ENCODE measurements around the gene CALCOCO2. TPM values are rescaled to one million over a fixed set of nuclear protein-coding genes. Genes with fewer than 3 reads are reported as not detected.
A peak's percentile ranks its signal among the peaks of the same experiment; 100 is the strongest.

The CALCOCO2 gene
- total and polyA plus RNA-seq, 5 donors from 2014 or later: 179 to 240 (median 215) TPM

- no peaks in the 10 kb centered on the region for H3K27me3 Mint-ChIP-seq
- H3K4me3 Mint-ChIP-seq: no peak overlapping the region
- Histone ChIP-seq H3K27me3 (ENCODE audit: control insufficient read depth, insufficient read depth, low read length) (no peaks in the 10 kb centered on the region), H3K4me3 (ENCODE audit: low read depth, low read length) (no peak overlapping the region), H3K4me1 (ENCODE audit: control insufficient read depth, insufficient read depth, low read length, poor library complexity, severe bottlenecking) (peaks cover 15% of the 10 kb centered on the region), H3K27ac (ENCODE audit: insufficient read depth, low read length, poor library complexity, severe bottlenecking) (no peak overlapping the region), H3K36me3 (ENCODE audit: control insufficient read depth, insufficient read depth, low read length) (peaks cover 3% of the 10 kb centered on the region), H3K9me3 (ENCODE audit: control insufficient read depth in 2 of 2, low read length in 2 of 2) (no peaks in the 10 kb centered on the region)
- ATAC-seq (ENCODE audit: low read depth in 2 of 2) (no peak), DNase-seq (no peak)
- H3K27ac Mint-ChIP-seq: no peak overlapping the region
- peaks cover 0 to 2% (median 0%) of the 10 kb centered on the region in 7 donors for H3K9me3 Mint-ChIP-seq
- H3K4me1 Mint-ChIP-seq: peaks cover 4 to 36% (median 16%) of the 10 kb centered on the region in 4 donors
- no peaks in the 10 kb centered on the region for H3K36me3 Mint-ChIP-seq
These were observed 59.3 kb downstream of the CALCOCO2 start for GRCh38 chr17:48890086-48890485.

GRCh38 chr17:48892940-48893645 is 62.3 kb downstream of the CALCOCO2 start:
- Histone ChIP-seq H3K9me3 (ENCODE audit: control insufficient read depth in 2 of 2, low read length in 2 of 2) (no peaks in the 10 kb centered on the region), H3K4me3 (ENCODE audit: low read depth, low read length) (peak overlapping the region; percentile 78), H3K27ac (ENCODE audit: insufficient read depth, low read length, poor library complexity, severe bottlenecking) (peak overlapping the region; percentile 90), H3K36me3 (ENCODE audit: control insufficient read depth, insufficient read depth, low read length) (peaks cover 18% of the 10 kb centered on the region), H3K27me3 (ENCODE audit: control insufficient read depth, insufficient read depth, low read length) (no peaks in the 10 kb centered on the region), H3K4me1 (ENCODE audit: control insufficient read depth, insufficient read depth, low read length, poor library complexity, severe bottlenecking) (peaks cover 15% of the 10 kb centered on the region)
- Mint-ChIP-seq H3K4me1 (peaks cover 4 to 41% (median 16%) of the 10 kb centered on the region in 4 donors), H3K27ac (peak overlapping the region; percentile 87 to 100 (median 97)), H3K27me3 (no peaks in the 10 kb centered on the region), H3K36me3 (peaks cover 16% of the 10 kb centered on the region), H3K9me3 (peaks cover 0 to 2% (median 0%) of the 10 kb centered on the region in 7 donors), H3K4me3 (peak overlapping the region; percentile 87 to 94 (median 91))
- DNase-seq (peak in 1 of 3 donors; percentile 22), ATAC-seq (ENCODE audit: low read depth in 2 of 2) (no peak)

DNA sequence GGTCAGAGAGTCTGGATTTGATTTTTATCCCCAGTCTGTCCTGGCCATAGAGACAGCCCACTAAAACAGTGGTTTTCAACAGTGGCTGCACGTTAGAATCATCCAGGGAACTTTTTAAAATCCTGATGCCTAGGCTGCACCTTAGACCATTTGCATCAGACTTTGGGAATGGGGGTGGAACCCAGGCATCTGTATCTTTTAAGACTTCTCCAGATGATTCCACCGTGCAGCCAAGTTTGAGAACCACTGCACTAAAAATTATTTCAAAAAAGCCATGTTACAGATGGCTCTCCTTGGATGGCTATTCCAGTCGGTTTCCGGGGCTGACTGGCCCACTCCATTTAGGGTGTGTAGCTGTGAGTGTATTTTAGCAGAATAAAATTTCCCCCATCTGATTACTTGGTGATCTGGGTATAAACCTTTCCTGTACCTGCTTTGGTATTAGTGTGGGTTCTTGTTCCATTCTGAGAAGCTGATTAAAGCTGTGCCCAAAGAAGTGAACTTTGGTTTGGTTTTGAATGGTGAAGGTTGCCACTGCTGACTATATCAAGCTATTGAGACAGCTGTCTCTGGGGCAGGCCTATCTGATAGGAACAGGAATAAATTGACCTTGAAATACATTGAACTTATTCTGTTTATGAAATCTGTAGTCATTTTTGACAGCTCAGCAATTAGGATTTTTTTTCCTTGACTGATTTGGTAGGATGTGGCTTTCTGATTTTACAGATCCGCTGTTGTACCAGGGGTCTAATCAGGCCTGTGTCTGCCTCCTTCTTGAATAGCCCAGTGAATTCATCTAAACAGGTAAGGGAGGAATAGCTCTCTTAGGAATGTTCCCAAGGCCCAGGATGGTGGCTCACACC is 63.0 kb downstream of the CALCOCO2 start:
- ATAC-seq (ENCODE audit: low read depth in 2 of 2) (no peak), DNase-seq (no peak)
- no peaks in the 10 kb centered on the region for H3K27me3 Mint-ChIP-seq
- Histone ChIP-seq H3K27ac (ENCODE audit: insufficient read depth, low read length, poor library complexity, severe bottlenecking) (peak overlapping the region; percentile 90), H3K4me1 (ENCODE audit: control insufficient read depth, insufficient read depth, low read length, poor library complexity, severe bottlenecking) (peaks cover 15% of the 10 kb centered on the region), H3K4me3 (ENCODE audit: low read depth, low read length) (peak overlapping the region; percentile 78), H3K27me3 (ENCODE audit: control insufficient read depth, insufficient read depth, low read length) (no peaks in the 10 kb centered on the region), H3K9me3 (ENCODE audit: control insufficient read depth in 2 of 2, low read length in 2 of 2) (no peaks in the 10 kb centered on the region), H3K36me3 (ENCODE audit: control insufficient read depth, insufficient read depth, low read length) (peaks cover 18% of the 10 kb centered on the region)
- peaks cover 4 to 41% (median 16%) of the 10 kb centered on the region in 4 donors for H3K4me1 Mint-ChIP-seq
- peaks cover 18% of the 10 kb centered on the region for H3K36me3 Mint-ChIP-seq
- peaks cover 0 to 2% (median 0%) of the 10 kb centered on the region in 7 donors for H3K9me3 Mint-ChIP-seq
- H3K4me3 Mint-ChIP-seq: peak overlapping the region; percentile 87 to 94 (median 91)
- peak overlapping the region; percentile 87 to 100 (median 97) for H3K27ac Mint-ChIP-seq

- H3K9me3 Mint-ChIP-seq: peaks cover 0 to 2% (median 0%) of the 10 kb centered on the region in 7 donors
- H3K27me3 Mint-ChIP-seq: no peaks in the 10 kb centered on the region
These were observed 64.1 kb downstream of the CALCOCO2 start for GRCh38 chr17:48894886-48895285.

GRCh38 chr17:48901241-48901640 is 70.4 kb downstream of the CALCOCO2 start:
- Mint-ChIP-seq H3K4me3 (no peak overlapping the region), H3K27ac (no peak overlapping the region), H3K27me3 (no peaks in the 10 kb centered on the region), H3K36me3 (peaks cover 11% of the 10 kb centered on the region), H3K4me1 (no peaks in the 10 kb centered on the region), H3K9me3 (no peaks in the 10 kb centered on the region)
- Histone ChIP-seq H3K36me3 (ENCODE audit: control insufficient read depth, insufficient read depth, low read length) (peaks cover 8% of the 10 kb centered on the region), H3K27me3 (ENCODE audit: control insufficient read depth, insufficient read depth, low read length) (no peaks in the 10 kb centered on the region), H3K9me3 (ENCODE audit: control insufficient read depth in 2 of 2, low read length in 2 of 2) (no peaks in the 10 kb centered on the region), H3K4me1 (ENCODE audit: control insufficient read depth, insufficient read depth, low read length, poor library complexity, severe bottlenecking) (no peaks in the 10 kb centered on the region), H3K4me3 (ENCODE audit: low read depth, low read length) (no peak overlapping the region), H3K27ac (ENCODE audit: insufficient read depth, low read length, poor library complexity, severe bottlenecking) (no peak overlapping the region)
- DNase-seq: no peak
- ATAC-seq (ENCODE audit: low read depth in 2 of 2): no peak

More at GRCh38 chr17:48894886-48895285, 64.1 kb downstream of the CALCOCO2 start:
- H3K4me3 Mint-ChIP-seq: no peak overlapping the region
- H3K4me1 Mint-ChIP-seq: peaks cover 4 to 41% (median 16%) of the 10 kb centered on the region in 4 donors
- no peak overlapping the region for H3K27ac ChIP-seq (ENCODE audit: insufficient read depth, low read length, poor library complexity, severe bottlenecking)
- ATAC-seq (ENCODE audit: low read depth in 2 of 2) (no peak), DNase-seq (no peak)
- no peaks in the 10 kb centered on the region for H3K9me3 ChIP-seq (ENCODE audit: control insufficient read depth in 2 of 2, low read length in 2 of 2)
- peaks cover 15% of the 10 kb centered on the region for H3K4me1 ChIP-seq (ENCODE audit: control insufficient read depth, insufficient read depth, low read length, poor library complexity, severe bottlenecking)
- no peak overlapping the region for H3K4me3 ChIP-seq (ENCODE audit: low read depth, low read length)
- H3K27me3 ChIP-seq (ENCODE audit: control insufficient read depth, insufficient read depth, low read length): no peaks in the 10 kb centered on the region
- no peak overlapping the region for H3K27ac Mint-ChIP-seq
- peaks cover 18% of the 10 kb centered on the region for H3K36me3 ChIP-seq (ENCODE audit: control insufficient read depth, insufficient read depth, low read length)
- H3K36me3 Mint-ChIP-seq: peaks cover 18% of the 10 kb centered on the region

GRCh38 chr17:48903401-48903800 is 72.6 kb downstream of the CALCOCO2 start:
- no peak overlapping the region for H3K4me3 ChIP-seq (ENCODE audit: low read depth, low read length)
- Mint-ChIP-seq H3K27ac (no peak overlapping the region), H3K4me1 (peaks cover 0 to 13% (median 8%) of the 10 kb centered on the region in 4 donors), H3K27me3 (no peaks in the 10 kb centered on the region), H3K9me3 (no peaks in the 10 kb centered on the region), H3K4me3 (peak overlapping the region in 1 of 4 donors; percentile 33), H3K36me3 (no peaks in the 10 kb centered on the region)
- H3K36me3 ChIP-seq (ENCODE audit: control insufficient read depth, insufficient read depth, low read length): no peaks in the 10 kb centered on the region
- no peaks in the 10 kb centered on the region for H3K27me3 ChIP-seq (ENCODE audit: control insufficient read depth, insufficient read depth, low read length)
- DNase-seq: no peak
- no peak overlapping the region for H3K27ac ChIP-seq (ENCODE audit: insufficient read depth, low read length, poor library complexity, severe bottlenecking)
- no peak for ATAC-seq (ENCODE audit: low read depth in 2 of 2)
- no peaks in the 10 kb centered on the region for H3K9me3 ChIP-seq (ENCODE audit: control insufficient read depth in 2 of 2, low read length in 2 of 2)
- peaks cover 5% of the 10 kb centered on the region for H3K4me1 ChIP-seq (ENCODE audit: control insufficient read depth, insufficient read depth, low read length, poor library complexity, severe bottlenecking)

GRCh38 chr17:48904428-48904827 is 73.6 kb downstream of the CALCOCO2 start:
- Histone ChIP-seq H3K9me3 (ENCODE audit: control insufficient read depth in 2 of 2, low read length in 2 of 2) (no peaks in the 10 kb centered on the region), H3K4me3 (ENCODE audit: low read depth, low read length) (no peak overlapping the region), H3K27ac (ENCODE audit: insufficient read depth, low read length, poor library complexity, severe bottlenecking) (no peak overlapping the region), H3K4me1 (ENCODE audit: control insufficient read depth, insufficient read depth, low read length, poor library complexity, severe bottlenecking) (peaks cover 9% of the 10 kb centered on the region), H3K27me3 (ENCODE audit: control insufficient read depth, insufficient read depth, low read length) (no peaks in the 10 kb centered on the region), H3K36me3 (ENCODE audit: control insufficient read depth, insufficient read depth, low read length) (no peaks in the 10 kb centered on the region)
- Mint-ChIP-seq H3K4me3 (peak overlapping the region in 1 of 4 donors; percentile 76), H3K36me3 (peaks cover 3% of the 10 kb centered on the region), H3K27me3 (no peaks in the 10 kb centered on the region), H3K27ac (no peak overlapping the region), H3K9me3 (no peaks in the 10 kb centered on the region), H3K4me1 (peaks cover 0 to 18% (median 12%) of the 10 kb centered on the region in 4 donors)
- DNase-seq: no peak
- no peak for ATAC-seq (ENCODE audit: low read depth in 2 of 2)
